OCI-LY7 (cell line): Measurements from ENCODE around the gene MYO18B. TPM values are rescaled to one million over a fixed set of nuclear protein-coding genes. Genes with fewer than 3 reads are reported as not detected.

Source experiments
- BruUV-seq: library from RNA; stranded (reverse); fragments of 400-500 nt; replicated peaks from 2 replicates; lab custom pipeline; 2021; lab: Mats Ljungman, UMichigan
- CTCF ChIA-PET: fragments of 300-600 bp; sonication (Branson Sonifier 250); formaldehyde crosslinking; loops from one replicate; lab custom pipeline; 2022; ENCODE audit warnings: antibody characterized with exemption; ENCODE audit not compliant: unreplicated experiment; lab: Charles Lee
- POLR2A ChIA-PET: fragments of 300-600 bp; sonication (Branson Sonifier 250); formaldehyde crosslinking; loops from one replicate; lab custom pipeline; 2022; ENCODE audit warnings: antibody characterized with exemption; lab: Charles Lee
- DNase-seq: peaks from one replicate; pipeline ENCODE4 v3.0.0-alpha.2; 2015; ENCODE audit warnings: low spot score
- H2AFZ ChIP-seq: fragments of 200-600 bp; sonication (generic), shearing (Covaris generic); 2 replicates; pipeline ENCODE4 v1.6.1; 2014; ENCODE audit warnings: mild to moderate bottlenecking, antibody characterized with exemption, low read length, moderate library complexity
- H3K27ac ChIP-seq: fragments of 200-600 bp; sonication (generic); 2 replicates; pipeline ENCODE4 v1.5.1; 2014; ENCODE audit warnings: mixed run types, low read depth, mild to moderate bottlenecking, moderate library complexity, low read length, inconsistent platforms; ENCODE audit not compliant: poor library complexity, severe bottlenecking
- H3K36me3 ChIP-seq: fragments of 200-600 bp; sonication (generic); 2 replicates; pipeline ENCODE4 v1.6.1; 2014; ENCODE audit warnings: mild to moderate bottlenecking, antibody characterized with exemption, low read length, moderate library complexity, mixed read lengths; ENCODE audit not compliant: insufficient read depth
- H3K4me1 ChIP-seq: fragments of 200-600 bp; sonication (generic); 2 replicates; pipeline ENCODE4 v1.5.1; 2014; ENCODE audit warnings: mild to moderate bottlenecking, low read length; ENCODE audit not compliant: insufficient read depth, poor library complexity, severe bottlenecking
- H3K4me2 ChIP-seq: fragments of 200-600 bp; sonication (generic); 2 replicates; pipeline ENCODE4 v1.6.1; 2014; ENCODE audit warnings: mild to moderate bottlenecking, low read length
- H3K4me3 ChIP-seq: fragments of 200-600 bp; sonication (generic); 2 replicates; pipeline ENCODE4 v1.5.1; 2014; ENCODE audit warnings: mild to moderate bottlenecking, low read depth, low read length; ENCODE audit not compliant: poor library complexity, severe bottlenecking
- H3K79me2 ChIP-seq: fragments of 200-600 bp; sonication (generic); 2 replicates; pipeline ENCODE4 v1.6.1; 2016; ENCODE audit warnings: low read depth, mild to moderate bottlenecking, low read length, moderate library complexity, mixed read lengths; ENCODE audit not compliant: insufficient read depth
- H3K9me2 ChIP-seq: fragments of 200-600 bp; sonication (generic); 2 replicates; pipeline ENCODE4 v1.6.1; 2016; ENCODE audit warnings: mild to moderate bottlenecking, low read length, mixed read lengths; ENCODE audit not compliant: insufficient read depth
- H3K9me3 ChIP-seq: fragments of 200-600 bp; sonication (generic); 2 replicates; pipeline ENCODE4 v1.6.1; 2014; ENCODE audit warnings: mild to moderate bottlenecking, mixed run types, low read length, mixed read lengths
- H4K20me1 ChIP-seq: fragments of 200-600 bp; sonication (generic); 2 replicates; pipeline ENCODE4 v1.6.1; 2014; ENCODE audit warnings: mild to moderate bottlenecking, antibody characterized with exemption, low read length, moderate library complexity, mixed read lengths; ENCODE audit not compliant: insufficient read depth
- CTCF ChIP-seq: fragments of 200-600 bp; sonication (generic); conservative IDR thresholded peaks from 2 replicates; pipeline ENCODE4 v1.5.1; 2014; ENCODE audit warnings: mild to moderate bottlenecking, antibody characterized with exemption, low read length, moderate library complexity, mixed read lengths
- EZH2phosphoT487 ChIP-seq: fragments of 200-600 bp; sonication (generic); IDR thresholded peaks from 2 replicates; pipeline ENCODE4 v1.6.1; 2018; ENCODE audit warnings: low read depth, borderline replicate concordance, mild to moderate bottlenecking, mixed run types, antibody characterized with exemption, low read length, moderate library complexity, mixed read lengths
- intact Hi-C: fragments of 100-400 bp; cut with micrococcal nuclease; formaldehyde crosslinking; loops from one replicate; pipeline ENCODE4 v1.10.0; 2022; ENCODE audit not compliant: unreplicated experiment
- total RNA-seq, 2 experiments: library from RNA; depleted of rRNA in 1 of 2; stranded (reverse); fragments of >200 nt in 1 of 2; shearing (Covaris generic) in 1 of 2; gene quantifications; 2 replicates each; pipeline ENCODE4 v1.2.3, GENCODE V29; 2014 to 2022

The MYO18B gene
- total RNA-seq, 2 experiments from 2014 or later = not detected

DNA sequence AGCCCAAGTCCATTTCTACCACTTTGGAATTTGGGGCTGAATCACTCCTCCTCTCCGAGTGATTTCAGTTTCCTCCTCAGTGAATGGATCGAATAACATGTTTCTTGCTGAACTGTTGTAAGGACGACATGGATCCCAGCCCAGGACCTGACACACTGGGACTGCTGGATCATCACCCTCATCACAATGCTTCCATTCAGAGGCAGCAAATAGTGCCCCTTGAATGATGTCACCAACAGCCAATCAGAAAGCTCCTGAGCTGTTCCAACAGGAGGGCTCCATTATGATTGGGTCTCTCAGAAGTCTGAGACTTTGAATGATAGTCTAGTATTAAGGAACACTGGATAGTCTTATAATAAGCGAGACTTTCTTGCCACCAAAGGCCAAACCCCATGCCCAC is 158.9 kb downstream of the MYO18B start:
- Histone ChIP-seq H4K20me1 (no peaks in the 10 kb centered on the region), H3K4me2 (no peak overlapping the region), H2AFZ (no peak overlapping the region), H3K36me3 (no peaks in the 10 kb centered on the region), H3K4me1 (no peaks in the 10 kb centered on the region), H3K79me2 (no peaks in the 10 kb centered on the region), H3K9me3 (no peaks in the 10 kb centered on the region), H3K4me3 (no peak overlapping the region), H3K27ac (no peak overlapping the region), H3K9me2 (no peaks in the 10 kb centered on the region)
- DNase-seq = no peak
- TF ChIP-seq CTCF (no peak), EZH2phosphoT487 (no peak)
- POLR2A ChIA-PET = no interaction called here
- BruUV-seq = no TSS peak
- CTCF ChIA-PET = no interaction called here
- intact Hi-C loops = no loop called here

DNA sequence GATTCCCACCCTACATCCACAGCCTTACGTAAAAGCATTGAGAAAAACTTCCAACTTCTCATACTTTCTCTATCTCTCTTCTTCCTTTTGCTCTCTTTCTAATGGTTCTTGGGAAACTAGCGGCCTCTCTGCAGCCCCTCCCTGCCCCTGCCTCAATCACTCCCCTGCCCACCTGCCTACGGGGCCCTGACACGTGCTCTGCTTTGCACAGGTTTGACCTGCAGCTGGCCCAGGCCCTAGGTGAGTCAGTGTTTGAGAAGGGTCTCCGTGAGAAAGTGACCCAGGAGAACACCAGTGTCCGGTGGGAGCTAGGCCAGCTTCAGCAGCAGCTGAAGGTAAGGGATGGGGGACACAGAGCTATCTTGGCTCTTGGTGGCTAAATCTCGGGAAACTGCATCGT is 160.4 kb downstream of the MYO18B start:
- CTCF ChIA-PET = no interaction called here
- intact Hi-C loops = no loop called here
- no peak for DNase-seq
- Histone ChIP-seq H3K4me3 (no peak overlapping the region), H3K36me3 (no peaks in the 10 kb centered on the region), H3K9me2 (no peaks in the 10 kb centered on the region), H4K20me1 (no peaks in the 10 kb centered on the region), H3K4me1 (no peaks in the 10 kb centered on the region), H3K9me3 (no peaks in the 10 kb centered on the region), H3K27ac (no peak overlapping the region), H3K79me2 (no peaks in the 10 kb centered on the region), H2AFZ (no peak overlapping the region), H3K4me2 (no peak overlapping the region)
- POLR2A ChIA-PET = no interaction called here
- TF ChIP-seq CTCF = no peak
- TF ChIP-seq EZH2phosphoT487 = no peak
- no TSS peak for BruUV-seq

- Histone ChIP-seq H3K4me3 (no peak overlapping the region), H2AFZ (no peak overlapping the region), H3K79me2 (no peaks in the 10 kb centered on the region), H3K4me1 (no peaks in the 10 kb centered on the region), H3K9me2 (no peaks in the 10 kb centered on the region), H3K4me2 (no peak overlapping the region), H3K9me3 (no peaks in the 10 kb centered on the region), H4K20me1 (no peaks in the 10 kb centered on the region), H3K27ac (no peak overlapping the region), H3K36me3 (no peaks in the 10 kb centered on the region)
- ChIA-PET CTCF (no interaction called here), POLR2A (interaction anchor here (0.5 to 1.2 kb wide), 2 partner anchors 16 to 59 kb away, joined by 3 read pairs; no protein-coding TSS in a partner anchor)
- intact Hi-C loops = no loop called here
- DNase-seq = no peak
- BruUV-seq = no TSS peak
- no peak for TF ChIP-seq EZH2phosphoT487
- peak; percentile 67 for TF ChIP-seq CTCF
These were observed 161.3 kb downstream of the MYO18B start for GRCh38 chr22:25903294-25903693.
